Astrocyte (in vitro differentiated cells and primary cell): ENCODE data around the gene AKAP11.

Experiments
- EZH2 ChIP-seq: IDR thresholded peaks from 2 replicates; pipeline ENCODE4 v1.6.1; 2012; ENCODE audit warnings: mild to moderate bottlenecking, low read length, inconsistent platforms; ENCODE audit not compliant: insufficient read depth
- TF ChIP-seq, protein P1 (sequence below): IDR thresholded peaks from 2 replicates; pipeline ENCODE4 v1.5.1; 2011; ENCODE audit warnings: low read depth, mild to moderate bottlenecking, inconsistent platforms, low read length, moderate library complexity; ENCODE audit not compliant: insufficient read depth

DNA sequence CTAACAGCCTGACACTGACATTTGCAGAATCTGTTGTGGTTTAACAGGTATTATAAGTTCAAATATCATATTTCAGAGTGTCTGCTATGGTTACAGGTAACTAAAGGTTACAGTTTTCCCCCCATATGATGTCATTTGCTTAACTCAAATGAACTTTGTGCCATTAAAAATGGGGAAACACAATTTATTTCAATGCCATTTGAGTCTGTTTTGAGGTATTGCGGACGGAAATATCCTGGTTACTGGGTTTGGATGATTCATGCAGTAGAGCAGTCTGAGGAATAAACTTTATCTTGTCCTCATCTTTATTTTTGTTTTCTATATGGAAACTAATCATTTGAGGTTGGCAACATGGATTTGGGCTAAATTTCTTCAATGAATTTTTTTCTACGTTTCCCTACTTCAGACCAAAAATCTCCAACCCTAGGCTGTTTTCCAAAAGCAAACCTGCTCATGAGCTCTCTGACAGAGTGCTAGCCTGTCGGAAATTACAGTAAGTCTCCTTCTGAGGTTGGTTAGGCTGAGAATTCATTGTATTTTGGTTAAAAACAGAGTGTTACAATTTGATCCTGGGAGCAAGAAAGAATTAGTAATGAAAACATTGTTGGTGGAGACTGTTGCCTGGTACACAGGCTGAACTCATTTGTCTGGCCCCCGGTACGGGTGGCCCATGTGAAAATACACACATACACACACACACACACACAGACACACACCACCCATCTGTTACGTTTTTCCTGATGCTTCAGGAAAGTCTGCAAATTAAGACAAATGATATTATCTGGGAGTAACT, 66.1 kb downstream of the AKAP11 start:
- TF ChIP-seq EZH2: no peak
- TF ChIP-seq, protein P1, sequence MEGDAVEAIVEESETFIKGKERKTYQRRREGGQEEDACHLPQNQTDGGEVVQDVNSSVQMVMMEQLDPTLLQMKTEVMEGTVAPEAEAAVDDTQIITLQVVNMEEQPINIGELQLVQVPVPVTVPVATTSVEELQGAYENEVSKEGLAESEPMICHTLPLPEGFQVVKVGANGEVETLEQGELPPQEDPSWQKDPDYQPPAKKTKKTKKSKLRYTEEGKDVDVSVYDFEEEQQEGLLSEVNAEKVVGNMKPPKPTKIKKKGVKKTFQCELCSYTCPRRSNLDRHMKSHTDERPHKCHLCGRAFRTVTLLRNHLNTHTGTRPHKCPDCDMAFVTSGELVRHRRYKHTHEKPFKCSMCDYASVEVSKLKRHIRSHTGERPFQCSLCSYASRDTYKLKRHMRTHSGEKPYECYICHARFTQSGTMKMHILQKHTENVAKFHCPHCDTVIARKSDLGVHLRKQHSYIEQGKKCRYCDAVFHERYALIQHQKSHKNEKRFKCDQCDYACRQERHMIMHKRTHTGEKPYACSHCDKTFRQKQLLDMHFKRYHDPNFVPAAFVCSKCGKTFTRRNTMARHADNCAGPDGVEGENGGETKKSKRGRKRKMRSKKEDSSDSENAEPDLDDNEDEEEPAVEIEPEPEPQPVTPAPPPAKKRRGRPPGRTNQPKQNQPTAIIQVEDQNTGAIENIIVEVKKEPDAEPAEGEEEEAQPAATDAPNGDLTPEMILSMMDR: no peak
